ENCODE data around the gene SLC1A4.

The SLC1A4 gene

GRCh38 chr2:65037178-65037577, 48.0 kb downstream of the SLC1A4 start:
- no peak for TF ChIP-seq CTCF (IDR thresholded peaks at IDR 0.05; ENCODE audit: insufficient read depth, low read depth, low read length, missing control alignments)
- DNase-seq (ENCODE audit: low read depth): peak; percentile 45
- no peak overlapping the region for H3K4me3 ChIP-seq (ENCODE audit: low read length)

- no peak overlapping the region for H3K4me3 ChIP-seq (ENCODE audit: low read length)
- no peak for TF ChIP-seq CTCF (IDR thresholded peaks at IDR 0.05; ENCODE audit: insufficient read depth, low read depth, low read length, missing control alignments)
- DNase-seq (ENCODE audit: low read depth): no peak
Observed at GRCh38 chr2:65039640-65040039, 50.4 kb downstream of the SLC1A4 start.

- peak; percentile 88 for DNase-seq (ENCODE audit: low read depth)
- peak; percentile 97 for TF ChIP-seq CTCF (IDR thresholded peaks at IDR 0.05; ENCODE audit: insufficient read depth, low read depth, low read length, missing control alignments)
Observed at GRCh38 chr2:65040400-65041261, 51.4 kb downstream of the SLC1A4 start.

GRCh38 chr2:65043001-65043400, 53.8 kb downstream of the SLC1A4 start:
- H3K4me3 ChIP-seq (ENCODE audit: low read length): no peak overlapping the region
- no peak for DNase-seq (ENCODE audit: low read depth)
- no peak for TF ChIP-seq CTCF (IDR thresholded peaks at IDR 0.05; ENCODE audit: insufficient read depth, low read depth, low read length, missing control alignments)

More at GRCh38 chr2:65040400-65041261, 51.4 kb downstream of the SLC1A4 start:
- no peak overlapping the region for H3K4me3 ChIP-seq (ENCODE audit: low read length)

- no peak overlapping the region for H3K4me3 ChIP-seq (ENCODE audit: low read length)
- no peak for TF ChIP-seq CTCF (IDR thresholded peaks at IDR 0.05; ENCODE audit: insufficient read depth, low read depth, low read length, missing control alignments)
- no peak for DNase-seq (ENCODE audit: low read depth)
Observed at GRCh38 chr2:65044097-65044735, 55.0 kb downstream of the SLC1A4 start.

GRCh38 chr2:65045651-65046050, 56.5 kb downstream of the SLC1A4 start:
- TF ChIP-seq CTCF (IDR thresholded peaks at IDR 0.05; ENCODE audit: insufficient read depth, low read depth, low read length, missing control alignments): no peak
- DNase-seq (ENCODE audit: low read depth): no peak
- no peak overlapping the region for H3K4me3 ChIP-seq (ENCODE audit: low read length)

Measured in epithelial cell of esophagus (primary cell).